K562 (cell line): Measurements from ENCODE around the gene SNAPC5. TPM values are rescaled to one million over a fixed set of nuclear protein-coding genes. Genes with fewer than 3 reads are reported as not detected.

Experiments
- ATAC-seq: fragments of 200-7000 bp; cut with Tn5 transposase; 3 replicates; pipeline ENCODE4 v1.9.1; 2020; ENCODE audit warnings: moderate library complexity
- Bru-seq: library from RNA; stranded (reverse); fragments of 400-500 nt; gene quantifications from one replicate; lab custom pipeline; 2021; lab: Mats Ljungman, UMichigan
- BruChase-seq, 2 experiments: library from RNA; stranded (reverse); fragments of 400-500 nt; gene quantifications; one replicate each; lab custom pipeline; 2021; lab: Mats Ljungman, UMichigan
- BruUV-seq: library from RNA; stranded (reverse); fragments of 400-500 nt; replicated peaks from 2 replicates; lab custom pipeline; 2021; lab: Mats Ljungman, UMichigan
- CTCF ChIA-PET: fragments of 300-600 bp; formaldehyde crosslinking; extraction: SDS; loops from one replicate; lab custom pipeline; 2021; ENCODE audit warnings: low intra/inter-chr PET ratio; lab: Yijun Ruan, JAX
- POLR2A ChIA-PET: fragments of 300-600, 350-650 bp; sonication (Branson Sonifier 250); formaldehyde crosslinking; extraction: SDS; loops from one replicate; lab custom pipeline; 2021; ENCODE audit warnings: antibody characterized with exemption, inconsistent platforms; lab: Yijun Ruan, JAX
- DNase-seq, 4 experiments: peaks; one replicate each; pipeline versions ENCODE4 v3.0.0 to v3.0.0-alpha.2; 2011 to 2018; ENCODE audit warnings: low spot score in 3 of 4, mixed read lengths in 3 of 4; ENCODE audit errors: extremely low read depth in 1 of 4
- FAIRE-seq: peaks from 2 replicates; lab custom pipeline; 2011; peaks lifted over from hg19 to GRCh38; lab: Jason Lieb, UNC
- H2AFZ ChIP-seq: 2 replicates; pipeline ENCODE4 v1.6.0; 2011; ENCODE audit warnings: low read depth, low read length, control low read depth, inconsistent platforms
- H3K27ac ChIP-seq: fragments of 200-600 bp; 3 replicates; pipeline ENCODE4 v1.8.0; 2011; ENCODE audit warnings: low read depth, mild to moderate bottlenecking, control low read depth, inconsistent platforms, low read length, moderate library complexity, mixed read lengths; ENCODE audit errors: extremely low read depth
- H3K27me3 ChIP-seq, 2 experiments: fragments of 300-600 bp in 1 of 2; 2 replicates in 1 of 2; 3 replicates in 1 of 2; pipeline versions ENCODE4 v1.6.0 to v1.8.0; 2011; ENCODE audit warnings: inconsistent platforms in 2 of 2, low read length in 2 of 2, mild to moderate bottlenecking in 1 of 2, mixed read lengths in 1 of 2, moderate library complexity in 1 of 2; ENCODE audit not compliant: control insufficient read depth in 2 of 2, insufficient read depth in 2 of 2
- H3K36me3 ChIP-seq: fragments of 300-600 bp; 3 replicates; pipeline ENCODE4 v1.8.0; 2011; ENCODE audit warnings: mild to moderate bottlenecking, low read length, inconsistent platforms; ENCODE audit not compliant: control insufficient read depth, insufficient read depth
- H3K4me1 ChIP-seq, 2 experiments: fragments of 200-600 bp in 1 of 2; replicated peaks in 1 of 2; 2 replicates in 1 of 2; 3 replicates in 1 of 2; pipeline versions ENCODE4 v1.5.1 to v1.8.0; 2011; ENCODE audit warnings: inconsistent platforms in 2 of 2, low read length in 2 of 2, mild to moderate bottlenecking in 1 of 2, mixed read lengths in 1 of 2, moderate library complexity in 1 of 2; ENCODE audit not compliant: control insufficient read depth in 2 of 2, insufficient read depth in 2 of 2
- H3K4me2 ChIP-seq: 2 replicates; pipeline ENCODE4 v1.6.1; 2011; ENCODE audit warnings: low read length, control low read depth, inconsistent platforms, mixed read lengths; ENCODE audit not compliant: insufficient read depth
- H3K4me3 ChIP-seq: fragments of 200-600 bp; sonication (generic), shearing (Covaris generic); 2 replicates; pipeline ENCODE4 v1.5.1; 2016; ENCODE audit warnings: control low read depth, inconsistent platforms
- H3K79me2 ChIP-seq: fragments of 200-600 bp; 3 replicates; pipeline ENCODE4 v1.8.0; 2011; ENCODE audit warnings: low read length, inconsistent platforms; ENCODE audit not compliant: control insufficient read depth, insufficient read depth
- H3K9ac ChIP-seq, 2 experiments: 2 replicates each; pipeline versions ENCODE4 v1.6.0 to v1.6.1; 2011; ENCODE audit warnings: low read depth in 2 of 2, low read length in 2 of 2, control low read depth in 1 of 2, inconsistent platforms in 1 of 2, mild to moderate bottlenecking in 1 of 2, mixed read lengths in 1 of 2; ENCODE audit not compliant: insufficient read depth in 1 of 2
- H3K9me1 ChIP-seq: one replicate; pipeline ENCODE4 v1.6.0; 2011; ENCODE audit warnings: inconsistent platforms, mild to moderate bottlenecking, low read length, moderate library complexity; ENCODE audit not compliant: control insufficient read depth, insufficient read depth
- H3K9me3 ChIP-seq: replicated peaks from 2 replicates; pipeline ENCODE4 v1.5.1; 2011; ENCODE audit warnings: low read depth, low read length, inconsistent platforms; ENCODE audit not compliant: control insufficient read depth, insufficient read depth
- H4K20me1 ChIP-seq: replicated peaks from 2 replicates; pipeline ENCODE4 v1.6.1; 2011; ENCODE audit warnings: low read length, inconsistent platforms, mixed read lengths; ENCODE audit not compliant: control insufficient read depth, insufficient read depth
- BACH1 ChIP-seq: fragments of 200-800 bp; sonication (Bioruptor generic); IDR thresholded peaks from 2 replicates; pipeline ENCODE4 v1.6.1; 2016; ENCODE audit warnings: missing genetic modification characterization, missing compliant biosample characterization
- CBFB ChIP-seq: sonication (generic); formaldehyde crosslinking; IDR thresholded peaks from 2 replicates; pipeline ENCODE4 v1.4.0; 2020; ENCODE audit warnings: mild to moderate bottlenecking, missing genetic modification reagents
- CBX5 ChIP-seq: IDR thresholded peaks from 2 replicates; pipeline ENCODE4 v1.6.1; 2014; ENCODE audit warnings: low read depth, borderline replicate concordance
- KDM5B ChIP-seq: fragments of 200-600 bp; sonication (generic); IDR thresholded peaks from 2 replicates; pipeline ENCODE4 v1.6.1; 2012; ENCODE audit warnings: low read depth, mild to moderate bottlenecking, moderate library complexity, low read length, control low read depth, inconsistent platforms; ENCODE audit not compliant: insufficient replicate concordance
- KLF13 ChIP-seq: fragments of 450-650 bp; IDR thresholded peaks from 2 replicates; pipeline ENCODE4 v1.6.1; 2016; ENCODE audit warnings: missing genetic modification characterization, low read depth, mild to moderate bottlenecking, missing compliant biosample characterization, moderate library complexity, borderline replicate concordance
- PHF8 ChIP-seq: fragments of 200-600 bp; sonication (generic); IDR thresholded peaks from 2 replicates; pipeline ENCODE4 v1.6.1; 2012; ENCODE audit warnings: mixed run types, mild to moderate bottlenecking, inconsistent platforms, low read length, moderate library complexity, borderline replicate concordance
- U2AF2 ChIP-seq: fragments of 200-400 bp; formaldehyde crosslinking; optimal IDR thresholded peaks from 2 replicates; pipeline ENCODE3; 2017; ENCODE audit warnings: low read depth, mild to moderate bottlenecking, low read length
- ZEB2 ChIP-seq: fragments of 450-650 bp; IDR thresholded peaks from 2 replicates; pipeline ENCODE4 v1.6.1; 2016
- ZNF197 ChIP-seq: fragments of 200-800 bp; sonication (Bioruptor generic); IDR thresholded peaks from 2 replicates; pipeline ENCODE4 v1.6.1; 2016; ENCODE audit warnings: low read depth, missing genetic modification characterization, missing compliant biosample characterization
- ZNF41 ChIP-seq: fragments of 250-450 bp; sonication (Bioruptor Pico); conservative IDR thresholded peaks from 2 replicates; pipeline ENCODE4 v1.4.0; 2020; ENCODE audit warnings: mild to moderate bottlenecking
- ZNF830 ChIP-seq: fragments of 250-450 bp; sonication (Bioruptor Pico); IDR thresholded peaks from 2 replicates; pipeline ENCODE4 v1.5.0; 2021; ENCODE audit warnings: mild to moderate bottlenecking
- WGBS: fragments of 100-300 bp; shearing (Covaris generic); methylation state at CpG from one replicate; pipeline ENCODE4 v1.1.6; 2016; ENCODE audit warnings: low coverage, mixed read lengths; ENCODE audit not compliant: insufficient coverage; ENCODE audit errors: missing lambda C conversion rate; 5-methylcytosine and 5-hydroxymethylcytosine counted together
- in situ Hi-C: fragments of 300-500 bp; cut with MboI; formaldehyde crosslinking; loops from 4 replicates; pipeline ENCODE4 v1.15.0; 2018; ENCODE audit warnings: inconsistent platforms, mixed read lengths
- intact Hi-C: fragments of 100-400 bp; cut with micrococcal nuclease; formaldehyde crosslinking; loops from 2 replicates; pipeline ENCODE4 v1.14.2; 2022
- long read RNA-seq, 3 experiments: library from polyadenylated mRNA in 2 of 3; library from RNA in 1 of 3; unstranded in 2 of 3; stranded (forward) in 1 of 3; transcript quantifications; one replicate each; pipeline ENCODE4 v2.0.0, GENCODE V29; 2019 to 2022
- polyA minus RNA-seq, 3 experiments: library from RNA; depleted of rRNA, polyadenylated mRNA; stranded (reverse); fragments of >200 nt; gene quantifications; 2 replicates each; pipeline ENCODE4 v1.2.3, GENCODE V29; 2011
- polyA plus RNA-seq, 8 experiments: library from polyadenylated mRNA; depleted of rRNA in 4 of 8; stranded (reverse) in 5 of 8; unstranded in 3 of 8; fragments of >200 nt; fragmentation: Nextera tagmentation in 2 of 8; fragmentation: Illumina TruSeq in 1 of 8; extraction: Ambion mirVana in 2 of 8; extraction: Trizol in 1 of 8; gene quantifications; 2 replicates each; pipeline versions ENCODE4 v1.2.1 to v1.2.3, GENCODE V29; 2011 to 2014; ENCODE audit warnings: inconsistent platforms in 1 of 8, missing spikeins in 1 of 8
- total RNA-seq, 7 experiments: library from RNA; depleted of rRNA in 6 of 7; stranded (reverse); fragments of >200 nt in 6 of 7; fragmentation: Illumina TruSeq in 2 of 7; extraction: Trizol in 2 of 7; gene quantifications; 2 replicates each; pipeline versions ENCODE4 v1.2.1 to v1.2.3, GENCODE V29; 2011 to 2021; ENCODE audit warnings: low replicate concordance in 1 of 7
- TF ChIP-seq, protein P1 (sequence below): fragments of 450-650 bp; IDR thresholded peaks from 2 replicates; pipeline ENCODE4 v1.6.1; 2017; ENCODE audit warnings: mild to moderate bottlenecking, moderate library complexity

Gene SNAPC5, protein sequence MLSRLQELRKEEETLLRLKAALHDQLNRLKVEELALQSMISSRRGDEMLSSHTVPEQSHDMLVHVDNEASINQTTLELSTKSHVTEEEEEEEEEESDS
- 14.2 and 24.9 TPM in 2 replicates for total RNA-seq (2011; cell fraction: chromatin; rRNA removed; ENCODE audit: low replicate concordance)
- total RNA-seq (2011; cell fraction: nucleolus; rRNA removed), result 11.8 and 12.1 TPM in 2 replicates
- total RNA-seq (2011; cell fraction: nucleoplasm; rRNA removed), result 17.7 and 25.2 TPM in 2 replicates
- 67.2 and 96.5 TPM in 2 replicates for total RNA-seq (2014; rRNA removed)
- total RNA-seq (2014; rRNA removed; fragmentation: Illumina TruSeq; extraction: Trizol), result 102 and 112 TPM in 2 replicates
- total RNA-seq (2015; rRNA removed; fragmentation: Illumina TruSeq; extraction: Trizol), result 77.0 and 79.9 TPM in 2 replicates
- 56.7 and 57.0 TPM in 2 replicates for total RNA-seq (2021)
- 40.6 and 52.8 TPM in 2 replicates for polyA plus RNA-seq (2011; rRNA removed)
- polyA plus RNA-seq (2011; cell fraction: cytosol; rRNA removed), result 32.9 and 35.6 TPM in 2 replicates
- 14.5 and 16.3 TPM in 2 replicates for polyA plus RNA-seq (2011; cell fraction: nucleus; rRNA removed)
- polyA plus RNA-seq (2012), result 44.1 and 78.8 TPM in 2 replicates
- polyA plus RNA-seq (2014; fragmentation: Illumina TruSeq; extraction: Trizol), result 116 and 118 TPM in 2 replicates
- 100 to 1,000 TPM; 155 TPM for polyA plus RNA-seq (2014; fragmentation: Nextera tagmentation; extraction: Ambion mirVana)
- polyA plus RNA-seq (2014; rRNA removed), result 70.5 and 80.8 TPM in 2 replicates
- polyA minus RNA-seq (2011; rRNA and poly(A)+ RNA removed), result 48.9 and 54.3 TPM in 2 replicates
- 21.3 and 26.0 TPM in 2 replicates for polyA minus RNA-seq (2011; cell fraction: cytosol; rRNA and poly(A)+ RNA removed)
- polyA minus RNA-seq (2011; cell fraction: nucleus; rRNA and poly(A)+ RNA removed), result 6.6 and 10.2 TPM in 2 replicates
- percentile 94 among the genes with signal in this experiment for Bru-seq, nascent RNA
- BruChase-seq, experiment 1, labeled RNA remaining after a 2-hour chase, result percentile 81 among the genes with signal in this experiment
- percentile 74 among the genes with signal in this experiment for BruChase-seq, experiment 2, labeled RNA remaining after a 6-hour chase
- long read RNA-seq, experiment 1, transcript SNAPC5-202 (3 exons, 1,002 nt), result major isoform, 86 of 137 reads
- long read RNA-seq, experiment 1, transcript SNAPC5-206 (3 exons, 1,069 nt), result minor isoform, 8 of 137 reads
- long read RNA-seq, experiment 1, transcript SNAPC5-201 (2 exons, 794 nt), result minor isoform, 9 of 137 reads
- long read RNA-seq, experiment 1, transcript SNAPC5-205 (4 exons, 920 nt), result minor isoform, 9 of 137 reads
- long read RNA-seq, experiment 1, partial matches to known transcripts, result 1 of 137 reads
- long read RNA-seq, experiment 1, other reads (novel, unspliced or antisense), result 22 of 137 reads
- long read RNA-seq, experiment 2, transcript SNAPC5-202 (3 exons, 1,002 nt), result major isoform, 34 of 63 reads
- long read RNA-seq, experiment 2, transcript SNAPC5-201 (2 exons, 794 nt), result minor isoform, 7 of 63 reads
- long read RNA-seq, experiment 2, partial matches to known transcripts, result 0 of 63 reads
- long read RNA-seq, experiment 2, other reads (novel, unspliced or antisense), result 17 of 63 reads
- long read RNA-seq, experiment 3, transcript SNAPC5-205 (4 exons, 920 nt), result minor isoform, 7 of 81 reads
- long read RNA-seq, experiment 3, transcript SNAPC5-201 (2 exons, 794 nt), result minor isoform, 6 of 81 reads
- long read RNA-seq, experiment 3, transcript SNAPC5-202 (3 exons, 1,002 nt), result major isoform, 64 of 81 reads
- long read RNA-seq, experiment 3, partial matches to known transcripts, result 0 of 81 reads
- long read RNA-seq, experiment 3, other reads (novel, unspliced or antisense), result 2 of 81 reads

DNA sequence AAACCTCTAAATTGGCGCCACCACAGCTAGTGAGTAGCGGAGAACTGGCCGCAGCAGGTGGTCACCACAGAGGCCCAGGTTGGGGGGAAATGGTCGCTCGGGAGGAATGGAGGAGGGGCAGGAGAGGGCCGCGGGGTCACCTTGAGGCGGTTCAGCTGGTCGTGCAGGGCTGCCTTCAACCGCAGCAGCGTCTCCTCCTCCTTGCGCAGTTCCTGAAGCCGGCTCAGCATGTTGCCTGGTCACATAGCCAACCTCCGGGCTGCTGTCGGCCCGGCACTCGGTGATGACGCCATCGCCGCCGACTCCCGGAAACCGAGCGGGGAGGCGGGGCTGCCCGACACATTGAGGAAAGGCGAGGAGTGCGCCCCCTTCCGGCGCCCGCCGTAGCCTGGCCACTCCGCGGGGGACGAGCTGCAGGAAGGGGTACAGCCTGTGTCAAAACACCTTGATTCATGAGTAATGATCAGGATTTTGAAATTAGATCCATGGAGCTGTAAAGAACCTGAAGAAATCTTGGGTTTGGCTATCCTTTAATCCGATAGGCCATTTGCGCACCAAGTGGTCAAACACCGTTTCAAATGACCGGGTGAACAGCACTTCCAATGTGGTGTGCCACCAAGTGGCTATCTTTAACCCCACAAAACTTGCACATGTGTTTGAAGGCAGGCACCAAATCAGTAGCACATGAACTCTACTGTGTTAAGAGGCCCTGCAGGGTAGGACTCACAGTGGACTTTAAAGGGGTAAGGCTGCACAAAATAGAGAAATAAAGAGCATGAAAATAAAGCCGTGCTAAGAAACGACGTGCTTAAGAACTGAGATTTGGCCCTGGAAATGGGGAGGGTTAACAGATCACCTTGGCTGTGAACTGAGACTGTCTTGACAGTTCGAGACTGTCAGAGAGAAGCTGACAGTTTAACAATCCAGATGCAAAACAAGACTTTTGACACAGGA, at the start of gene SNAPC5:
TSS of gene SNAPC5 (minus strand) at position 261 of the 954 bp plus-strand sequence. CDS start at position 230, 31 bp downstream.
- peak; percentile 81 for FAIRE-seq
- CTCF ChIA-PET, result interaction anchor here (1.0 to 1.6 kb wide), 3 partner anchors 110 to 246 kb away, joined by 4 read pairs; no protein-coding TSS in a partner anchor
- TF ChIP-seq KLF13 (tag), result peak; percentile 86
- TF ChIP-seq ZNF197 (CRISPR knock-in tag), result 0 out of 2 replicates have a peak, but pooled peaks have one; percentile 67
- peak; percentile 51; the same call in 1 of the 2 replicates for TF ChIP-seq BACH1 (tag)
- TF ChIP-seq CBFB (CRISPR knock-in tag), result no peak
- no peak for TF ChIP-seq ZNF41 (CRISPR knock-in tag)
- no peak; the same call in 1 of the 2 replicates for TF ChIP-seq CBX5
- peak; percentile 79 for TF ChIP-seq KDM5B
- no peak for TF ChIP-seq U2AF2
- no peak; the same call in 1 of the 2 replicates for TF ChIP-seq ZNF830 (CRISPR knock-in tag)
- peak; percentile 84; the same call in 1 of the 2 replicates for TF ChIP-seq PHF8
- TF ChIP-seq, protein P1, sequence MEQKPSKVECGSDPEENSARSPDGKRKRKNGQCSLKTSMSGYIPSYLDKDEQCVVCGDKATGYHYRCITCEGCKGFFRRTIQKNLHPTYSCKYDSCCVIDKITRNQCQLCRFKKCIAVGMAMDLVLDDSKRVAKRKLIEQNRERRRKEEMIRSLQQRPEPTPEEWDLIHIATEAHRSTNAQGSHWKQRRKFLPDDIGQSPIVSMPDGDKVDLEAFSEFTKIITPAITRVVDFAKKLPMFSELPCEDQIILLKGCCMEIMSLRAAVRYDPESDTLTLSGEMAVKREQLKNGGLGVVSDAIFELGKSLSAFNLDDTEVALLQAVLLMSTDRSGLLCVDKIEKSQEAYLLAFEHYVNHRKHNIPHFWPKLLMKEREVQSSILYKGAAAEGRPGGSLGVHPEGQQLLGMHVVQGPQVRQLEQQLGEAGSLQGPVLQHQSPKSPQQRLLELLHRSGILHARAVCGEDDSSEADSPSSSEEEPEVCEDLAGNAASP, result no peak
- no peak; the same call in 1 of the 2 replicates for TF ChIP-seq ZEB2

More for the DNA sequence above, at the start of gene SNAPC5:
- Histone ChIP-seq H3K9me3 (no peaks in the 10 kb centered on the region), H3K4me2 (peak within 1 kb of the TSS; percentile 92), H3K4me1 (peaks cover 5 to 13% of the 10 kb centered on the region in 2 experiments), H3K4me3 (peak within 1 kb of the TSS; percentile 83), H4K20me1 (peaks cover 24% of the 10 kb centered on the region), H3K79me2 (peaks cover 66% of the 10 kb centered on the region), H3K9ac (peak within 1 kb of the TSS; percentile 95), H3K27ac (peak within 1 kb of the TSS; percentile 93), H2AFZ (peak within 1 kb of the TSS; percentile 71), H3K27me3 (no peaks in the 10 kb centered on the region), H3K9me1 (no peaks in the 10 kb centered on the region), H3K36me3 (peaks cover 90% of the 10 kb centered on the region)
- intact Hi-C loops (loop anchor here (1.0 to 10.0 kb wide), 3 partner anchors 110 to 357 kb away; partner anchors contain the start of gene DIS3L), in situ Hi-C loops (no loop called here)
- BruUV-seq, result TSS peak; percentile 36
- WGBS, result 1% methylated on average over 37 of the region's 43 CpGs
- POLR2A ChIA-PET, result interaction anchor here (0.6 to 2.1 kb wide), 25 partner anchors 8 to 1289 kb away, joined by 3 to 8 read pairs (median 3); partner anchors contain the start of genes MAP2K1 and TIPIN
- ATAC-seq (peak; percentile 92), DNase-seq (peak; percentile 84 to 97 (median 88))
